22Rv1 (cell line): Measurements from ENCODE around the gene UNC13B.

Experiments used
- H3K27ac ChIP-seq: fragments of 450-650 bp; 2 replicates; pipeline ENCODE4 v1.5.1; 2017
- ZFX ChIP-seq: fragments of 450-650 bp; IDR thresholded peaks from 2 replicates; pipeline ENCODE4 v1.6.1; 2017; ENCODE audit warnings: antibody characterized with exemption, borderline replicate concordance
- TF ChIP-seq, protein P1 (sequence below): fragments of 450-650 bp; IDR thresholded peaks from 2 replicates; pipeline ENCODE4 v1.5.1; 2017; ENCODE audit warnings: mild to moderate bottlenecking

UNC13B gene

DNA sequence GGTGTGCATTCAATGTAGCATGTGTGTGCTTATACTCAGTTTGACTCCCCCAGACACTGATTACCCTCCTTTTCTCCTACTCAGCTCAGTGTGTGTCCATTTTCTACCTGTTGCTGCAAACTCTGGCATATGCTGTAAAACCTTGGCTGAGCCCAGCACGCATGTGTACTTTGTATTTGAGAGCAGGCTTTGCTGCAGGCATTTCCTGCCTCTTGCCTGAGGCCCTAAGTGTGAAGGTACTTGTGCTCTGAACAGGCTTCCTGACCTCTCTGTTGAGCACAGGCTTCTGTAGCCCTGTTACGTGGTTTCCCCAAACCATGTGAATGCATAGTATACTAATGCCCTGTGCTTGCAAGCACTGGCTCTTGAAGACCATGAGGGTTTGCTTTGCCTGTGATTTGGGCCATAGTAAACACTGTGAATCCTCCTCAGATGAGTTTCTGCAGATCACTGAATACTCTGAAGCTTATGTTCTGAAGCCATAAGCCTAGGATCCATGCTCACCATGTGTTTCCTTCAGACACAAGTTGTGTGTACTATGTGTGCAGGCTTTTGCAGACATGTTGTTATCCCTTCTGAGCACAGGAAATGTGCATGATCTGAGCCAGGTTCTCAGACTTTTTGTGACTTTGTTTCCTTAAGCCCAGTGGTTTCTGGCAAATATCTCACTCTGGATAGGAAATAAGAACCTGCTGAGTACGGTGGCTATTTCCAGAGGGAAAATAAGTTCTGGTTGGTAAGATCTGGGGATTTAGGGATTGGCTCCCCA is 203.2 kb downstream of the UNC13B start:
- TF ChIP-seq ZFX = no peak
- TF ChIP-seq, protein P1, sequence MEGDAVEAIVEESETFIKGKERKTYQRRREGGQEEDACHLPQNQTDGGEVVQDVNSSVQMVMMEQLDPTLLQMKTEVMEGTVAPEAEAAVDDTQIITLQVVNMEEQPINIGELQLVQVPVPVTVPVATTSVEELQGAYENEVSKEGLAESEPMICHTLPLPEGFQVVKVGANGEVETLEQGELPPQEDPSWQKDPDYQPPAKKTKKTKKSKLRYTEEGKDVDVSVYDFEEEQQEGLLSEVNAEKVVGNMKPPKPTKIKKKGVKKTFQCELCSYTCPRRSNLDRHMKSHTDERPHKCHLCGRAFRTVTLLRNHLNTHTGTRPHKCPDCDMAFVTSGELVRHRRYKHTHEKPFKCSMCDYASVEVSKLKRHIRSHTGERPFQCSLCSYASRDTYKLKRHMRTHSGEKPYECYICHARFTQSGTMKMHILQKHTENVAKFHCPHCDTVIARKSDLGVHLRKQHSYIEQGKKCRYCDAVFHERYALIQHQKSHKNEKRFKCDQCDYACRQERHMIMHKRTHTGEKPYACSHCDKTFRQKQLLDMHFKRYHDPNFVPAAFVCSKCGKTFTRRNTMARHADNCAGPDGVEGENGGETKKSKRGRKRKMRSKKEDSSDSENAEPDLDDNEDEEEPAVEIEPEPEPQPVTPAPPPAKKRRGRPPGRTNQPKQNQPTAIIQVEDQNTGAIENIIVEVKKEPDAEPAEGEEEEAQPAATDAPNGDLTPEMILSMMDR = no peak
- H3K27ac ChIP-seq = no peak overlapping the region

DNA sequence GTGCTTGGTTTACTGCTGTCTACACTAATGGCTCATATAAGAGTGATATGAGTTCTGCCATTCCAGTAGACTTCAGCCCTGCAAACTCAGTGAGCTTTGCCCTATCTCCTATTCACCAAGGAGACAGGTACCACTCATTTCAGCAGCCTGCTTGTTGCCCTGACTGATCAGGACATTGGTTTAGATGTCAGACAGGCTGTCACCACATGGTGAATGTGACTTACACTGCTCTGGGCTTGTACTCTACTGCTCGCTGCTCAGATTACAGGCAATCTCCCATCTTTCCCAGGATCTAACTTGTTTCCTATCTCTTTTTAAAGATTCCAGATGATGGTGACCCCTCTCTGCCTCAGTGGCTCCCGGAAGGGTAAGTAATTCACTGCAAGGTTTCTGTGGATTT is 204.8 kb downstream of the UNC13B start:
- H3K27ac ChIP-seq = no peak overlapping the region
- no peak for TF ChIP-seq ZFX
- TF ChIP-seq, protein P1 = no peak

DNA sequence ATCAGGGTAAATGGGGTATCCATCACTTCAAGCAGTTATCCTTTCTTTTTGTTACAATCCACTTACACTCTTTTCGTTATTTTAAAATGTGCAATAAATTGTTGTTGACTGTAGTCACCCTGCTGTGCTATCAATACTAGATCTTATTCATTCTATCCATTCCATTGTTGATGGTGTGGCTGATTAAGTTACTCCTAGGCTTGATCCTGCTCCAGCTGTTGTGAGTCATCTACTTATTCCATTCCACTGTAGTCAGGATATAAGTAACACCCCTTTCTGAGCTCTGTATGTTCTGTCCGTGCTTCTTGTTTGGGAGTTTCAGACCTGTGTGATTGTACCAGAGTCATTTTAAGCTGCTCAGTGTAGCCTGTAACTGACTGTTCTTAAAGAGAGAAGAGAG is 205.6 kb downstream of the UNC13B start:
- no peak overlapping the region for H3K27ac ChIP-seq

DNA sequence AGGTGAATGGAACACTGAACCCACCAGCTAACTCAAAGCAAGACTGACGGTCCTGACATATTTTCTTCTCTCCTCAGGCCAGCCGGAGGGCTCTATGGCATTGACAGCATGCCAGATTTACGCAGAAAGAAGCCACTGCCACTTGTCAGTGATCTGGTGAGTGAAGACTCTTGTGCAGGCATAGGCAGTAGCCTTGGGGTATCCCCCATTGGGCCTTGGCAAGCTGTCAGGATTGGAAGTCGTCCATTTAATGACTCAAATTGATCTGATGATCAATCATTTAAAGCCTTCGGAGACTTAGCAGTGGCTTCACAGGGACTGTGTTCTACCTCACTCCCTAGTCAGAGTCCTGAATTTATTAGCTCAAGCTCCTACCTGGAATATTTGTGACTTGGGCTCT is 208.4 kb downstream of the UNC13B start:
- TF ChIP-seq, protein P1 = no peak
- no peak for TF ChIP-seq ZFX
- no peak overlapping the region for H3K27ac ChIP-seq

More for the DNA sequence above, 205.6 kb downstream of the UNC13B start:
- TF ChIP-seq ZFX = no peak
- TF ChIP-seq, protein P1 = no peak

DNA sequence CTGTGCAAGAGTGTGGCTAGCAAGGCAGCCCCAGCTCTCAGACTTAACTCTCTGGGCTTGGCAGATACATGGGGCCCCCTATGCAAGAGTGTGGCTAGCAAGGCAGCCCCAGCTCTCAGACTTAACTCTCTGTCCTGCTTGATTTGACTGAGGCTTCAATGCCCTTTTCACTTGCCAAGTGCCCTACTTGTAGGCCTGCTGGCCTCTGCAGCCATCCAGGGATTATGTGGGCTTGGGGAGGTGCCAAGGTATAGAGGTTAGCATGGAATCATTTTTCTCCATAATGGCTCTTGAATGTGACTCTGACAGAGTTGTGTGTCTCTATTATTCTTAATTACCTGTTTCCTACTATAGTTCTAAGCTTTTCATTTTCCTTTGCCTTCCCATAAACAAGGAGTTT is 212.6 kb downstream of the UNC13B start:
- TF ChIP-seq, protein P1 = no peak
- TF ChIP-seq ZFX = no peak
- no peak overlapping the region for H3K27ac ChIP-seq

DNA sequence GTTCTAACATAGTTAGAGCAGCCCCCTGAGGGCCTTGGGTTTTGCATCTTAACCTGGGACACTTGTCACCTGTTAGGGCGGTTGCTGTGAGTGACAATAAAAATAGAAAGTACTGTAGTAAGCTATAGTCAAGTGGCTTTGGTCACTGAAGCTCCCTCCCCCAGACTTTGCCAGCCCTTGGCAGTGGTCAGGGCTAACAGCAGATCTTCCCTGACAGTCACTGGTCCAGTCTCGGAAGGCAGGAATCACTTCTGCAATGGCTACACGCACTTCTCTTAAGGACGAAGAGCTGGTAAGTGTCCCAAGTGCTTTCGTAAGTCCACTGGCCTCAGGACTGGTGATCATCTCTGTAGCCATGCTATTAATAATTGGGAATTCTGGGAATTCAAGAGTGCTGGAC is 213.1 kb downstream of the UNC13B start:
- H3K27ac ChIP-seq = no peak overlapping the region
- TF ChIP-seq, protein P1 = no peak
- TF ChIP-seq ZFX = no peak

DNA sequence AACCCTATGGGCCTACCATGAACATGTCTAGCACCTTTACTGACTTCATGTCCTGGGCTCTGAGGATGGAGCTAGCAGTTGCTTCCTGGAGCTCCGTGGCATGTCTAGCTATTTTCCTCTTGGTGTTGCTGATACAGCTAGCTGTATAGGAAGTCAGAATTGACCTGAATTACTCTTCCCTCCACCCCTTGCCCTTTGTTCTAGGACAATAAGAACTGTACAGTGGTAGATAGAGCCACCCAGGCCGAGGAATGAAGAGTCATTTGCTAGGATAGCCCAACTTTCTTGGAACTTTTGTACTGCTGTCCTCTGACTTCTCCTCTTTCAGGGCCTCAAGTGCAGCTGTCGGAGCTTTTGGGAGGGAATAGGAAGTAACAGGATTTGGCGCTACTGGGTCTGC is 218.2 kb downstream of the UNC13B start:
- TF ChIP-seq, protein P1 = no peak
- no peak for TF ChIP-seq ZFX
- H3K27ac ChIP-seq = no peak overlapping the region
